Measurements from ENCODE around the gene PES1. TPM values are rescaled to one million over a fixed set of nuclear protein-coding genes. Genes with fewer than 3 reads are reported as not detected.

Gene PES1
- total and polyA plus RNA-seq, 2 of the 13 experiments (the other 11 are each of a cell fraction or from before 2014, with no cell fraction given) = 65.1 to 94.7 TPM

DNA sequence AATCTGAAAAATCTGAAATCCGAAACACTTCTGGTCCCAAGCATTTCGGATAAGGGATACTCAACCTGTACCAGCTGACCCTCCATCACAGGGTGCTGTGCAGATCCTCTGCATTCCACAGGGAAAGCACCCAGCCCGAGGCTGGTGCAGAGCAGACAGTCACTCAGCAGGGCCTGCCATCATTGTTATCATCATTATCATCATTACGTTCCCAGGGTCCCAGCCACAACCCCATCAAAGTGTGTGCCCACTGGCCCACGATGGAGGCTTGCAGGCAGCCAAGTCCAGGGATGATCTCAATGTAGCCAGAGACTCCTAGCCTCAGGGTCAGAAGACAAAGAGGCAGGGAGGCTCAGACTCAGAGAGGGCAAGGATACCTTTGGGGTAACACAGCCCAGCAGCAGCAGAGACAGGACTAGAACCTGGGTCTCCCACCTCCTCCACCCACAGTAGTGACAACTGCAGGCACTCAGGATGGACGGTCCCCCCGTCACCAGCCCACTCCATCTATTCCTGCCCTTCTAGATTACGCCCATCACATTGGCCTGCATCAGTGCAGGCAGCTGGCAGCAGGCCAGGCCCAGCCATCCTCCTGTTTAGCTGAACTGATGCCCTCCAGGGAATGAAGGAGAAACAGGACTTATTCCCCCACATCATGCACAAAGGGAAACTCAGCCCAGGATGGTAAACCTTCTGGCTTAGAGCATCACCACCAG lies 27.5 kb downstream of the PES1 start:
- no peak for DNase-seq (ENCODE audit: low spot score)
- Histone ChIP-seq H3K27me3 (ENCODE audit: control insufficient read depth in 1 of 2, insufficient read depth in 2 of 2, low read length in 2 of 2) (no peaks in the 10 kb centered on the region), H3K9ac (ENCODE audit: insufficient read depth, low read depth, low read length) (no peak overlapping the region), H2AFZ (ENCODE audit: low read length) (no peak overlapping the region), H3K4me3 (replicated peaks in 1 of 3; ENCODE audit: insufficient read depth in 1 of 3, low read depth in 2 of 3, low read length in 3 of 3) (no peak overlapping the region), H3K9me3 (ENCODE audit: low read length) (no peaks in the 10 kb centered on the region), H3K4me1 (ENCODE audit: insufficient read depth, low read length) (peaks cover 58% of the 10 kb centered on the region), H4K20me1 (ENCODE audit: insufficient read depth, low read length) (no peaks in the 10 kb centered on the region), H3K79me2 (ENCODE audit: insufficient read depth, low read length) (no peaks in the 10 kb centered on the region), H3K36me3 (replicated peaks in 1 of 2; ENCODE audit: control insufficient read depth in 1 of 2, insufficient read depth in 2 of 2, low read length in 2 of 2) (no peaks in the 10 kb centered on the region), H3K27ac (ENCODE audit: extremely low read length, insufficient read depth, low read length) (no peak overlapping the region), H3K4me2 (ENCODE audit: low read depth, low read length) (no peak overlapping the region)
- intact Hi-C loops (cut with micrococcal nuclease; ENCODE audit: unreplicated experiment) (no loop called here), in situ Hi-C loops (cut with HindIII; ENCODE audit: extremely low pct_ligation_motif_present, low pct_unique_long_range_greater_than_20kb) (no loop called here)
- peak; percentile 93 for TF ChIP-seq ZNF768 (CRISPR knock-in tag; IDR thresholded peaks at IDR 0.05)
- no peak for TF ChIP-seq PTBP1 (IDR thresholded peaks at IDR 0.05; ENCODE audit: low read depth, low read length, poor library complexity, severe bottlenecking)
- no peak for TF ChIP-seq FIP1L1 (IDR thresholded peaks at IDR 0.05; ENCODE audit: borderline replicate concordance, insufficient read depth, low read depth, low read length)
- TF ChIP-seq ZBTB42 (CRISPR knock-in tag; IDR thresholded peaks at IDR 0.05) = no peak
- TF ChIP-seq CBFB (CRISPR knock-in tag; IDR thresholded peaks at IDR 0.05) = no peak
- TF ChIP-seq ZNF83 (CRISPR knock-in tag; IDR thresholded peaks at IDR 0.05; ENCODE audit: borderline replicate concordance) = no peak
- TF ChIP-seq RFX1 (IDR thresholded peaks at IDR 0.05) = no peak
- TF ChIP-seq HNF1B (CRISPR knock-in tag; IDR thresholded peaks at IDR 0.05) = no peak
- no peak for TF ChIP-seq ZNF597 (CRISPR knock-in tag; IDR thresholded peaks at IDR 0.05)
- POLR2A ChIA-PET = no interaction called here
- 89% methylated on average over 6 of the region's 8 CpGs for WGBS (ENCODE audit: low lambda C conversion rate)
- ATAC-seq = no peak
- CTCF ChIA-PET (ENCODE audit: low intra/inter-chr PET ratio, low total read pairs) = no interaction called here
- FAIRE-seq = no peak
- no TSS peak for BruUV-seq (replicated peaks)

All from HepG2 (cell line).